A172 (cell line): ENCODE data around the gene SHTN1. TPM values are rescaled to one million over a fixed set of nuclear protein-coding genes. Genes with fewer than 3 reads are reported as not detected.

Experiments
- DNase-seq: peaks from one replicate; pipeline ENCODE4 v3.0.0-alpha.2; 2015; ENCODE audit warnings: low spot score
- total RNA-seq: library from RNA; depleted of rRNA; stranded (reverse); fragments of >200 nt; shearing (Covaris generic); gene quantifications from 2 replicates; pipeline ENCODE4 v1.2.3, GENCODE V29; 2014

Gene SHTN1
- total RNA-seq, 1 experiment from 2014 or later = 5.6 TPM

DNA sequence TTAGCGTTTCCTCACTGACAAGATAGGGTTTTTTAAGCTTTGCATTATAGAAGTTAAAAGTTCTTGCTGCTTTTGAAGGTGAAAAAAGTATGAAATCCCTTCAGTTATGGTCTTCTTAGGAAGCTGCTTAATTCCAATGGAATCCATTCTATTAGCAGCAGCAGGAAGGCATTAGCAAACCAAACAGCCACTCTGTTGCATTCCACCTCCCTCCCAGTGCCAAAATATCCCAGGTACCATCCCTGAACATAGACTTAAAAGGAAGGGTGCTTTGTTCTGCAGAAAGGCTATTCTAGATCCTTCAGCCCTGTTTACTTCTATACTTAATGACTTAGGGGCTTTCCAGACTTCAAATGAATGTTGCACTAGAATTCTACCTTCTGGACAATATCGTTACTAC lies 131.9 kb downstream of the SHTN1 start:
- DNase-seq = no peak

DNA sequence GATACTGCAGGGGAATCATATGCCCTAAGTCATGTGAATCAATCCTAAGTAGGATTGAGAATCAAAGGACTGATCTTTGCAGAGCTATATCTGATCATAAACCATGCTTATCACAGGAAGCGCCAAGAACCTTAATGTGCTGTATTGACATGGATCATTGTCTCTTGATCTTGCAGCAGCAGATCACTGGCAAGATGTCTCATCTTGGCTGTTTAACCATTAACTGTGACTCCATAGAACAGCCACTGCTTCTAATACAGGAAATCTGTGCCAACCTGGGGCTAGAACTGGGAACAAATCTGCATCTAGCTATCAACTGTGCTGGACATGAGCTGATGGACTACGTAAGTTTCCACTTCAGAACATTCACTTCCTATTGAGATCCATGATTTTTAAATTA lies 134.0 kb downstream of the SHTN1 start:
- no peak for DNase-seq

DNA sequence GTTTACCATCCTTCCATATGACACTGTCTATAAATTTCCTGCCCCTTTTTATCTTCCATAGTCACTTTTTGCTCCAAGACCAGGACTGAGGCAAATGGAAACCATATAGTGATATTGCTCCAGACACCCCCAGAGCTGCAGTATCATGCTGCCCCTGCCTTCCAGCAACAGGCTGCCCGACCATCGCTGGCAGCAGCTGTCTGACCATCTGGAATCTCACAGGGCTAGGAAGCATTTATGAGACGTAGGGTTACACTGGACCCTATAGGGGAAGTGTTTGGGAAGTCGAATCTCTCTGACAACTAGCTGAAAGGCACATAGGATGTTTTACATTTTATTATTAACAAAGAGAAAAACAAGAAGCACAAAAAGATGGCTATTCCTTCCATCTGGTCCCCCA lies 136.3 kb downstream of the SHTN1 start:
- DNase-seq = no peak

DNA sequence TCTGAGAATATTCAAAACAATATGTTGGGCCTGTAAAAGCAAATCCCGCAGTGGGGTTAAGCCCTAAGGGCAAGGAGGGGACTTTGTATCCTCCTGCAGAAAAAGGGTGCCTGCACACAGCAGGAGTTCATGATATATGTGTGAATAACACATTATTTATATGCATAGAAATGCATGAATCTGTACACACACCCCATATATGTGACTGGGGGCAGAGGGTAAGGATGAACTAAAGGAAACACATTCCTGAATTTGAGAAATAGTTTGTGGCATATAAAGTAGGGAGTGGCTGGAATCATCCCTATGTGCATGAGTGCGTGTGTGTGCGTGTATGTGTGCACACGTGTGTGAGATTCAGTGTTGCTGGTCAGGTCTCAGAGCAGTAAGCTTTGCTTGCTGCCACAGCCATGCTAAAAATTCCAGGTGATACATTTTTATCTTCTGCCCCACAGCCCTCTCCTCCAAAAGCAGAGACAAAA lies 136.8 kb downstream of the SHTN1 start:
- DNase-seq = no peak

DNA sequence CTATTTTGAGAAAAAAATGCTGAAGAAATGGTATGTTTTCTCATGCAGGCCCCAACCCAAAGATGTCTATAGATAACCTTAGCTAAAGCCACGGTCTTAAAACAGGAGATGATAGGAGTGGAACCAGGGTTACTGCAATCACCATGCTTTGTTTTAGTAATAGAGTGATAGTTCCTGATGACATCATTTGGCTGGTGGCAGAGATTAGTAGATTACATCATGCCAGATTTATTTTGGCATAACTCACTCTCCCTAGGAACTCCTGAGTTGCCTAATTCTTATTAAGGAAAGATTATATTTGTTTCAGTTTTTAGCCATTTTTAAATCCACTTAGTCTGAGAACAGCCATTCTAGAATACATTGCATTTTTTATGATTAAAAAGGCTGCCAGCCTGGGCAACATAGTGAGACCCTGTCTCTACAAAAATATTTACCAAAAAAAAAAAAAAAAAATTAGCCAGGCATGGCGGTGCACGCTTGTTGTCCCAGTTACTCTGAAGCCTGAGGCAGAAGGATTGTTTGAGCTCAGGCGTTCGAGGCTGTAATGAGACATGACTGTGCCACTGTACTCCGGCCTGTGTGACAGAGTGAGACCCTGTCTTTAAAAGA lies 137.9 kb downstream of the SHTN1 start:
- DNase-seq = peak; percentile 10

DNA sequence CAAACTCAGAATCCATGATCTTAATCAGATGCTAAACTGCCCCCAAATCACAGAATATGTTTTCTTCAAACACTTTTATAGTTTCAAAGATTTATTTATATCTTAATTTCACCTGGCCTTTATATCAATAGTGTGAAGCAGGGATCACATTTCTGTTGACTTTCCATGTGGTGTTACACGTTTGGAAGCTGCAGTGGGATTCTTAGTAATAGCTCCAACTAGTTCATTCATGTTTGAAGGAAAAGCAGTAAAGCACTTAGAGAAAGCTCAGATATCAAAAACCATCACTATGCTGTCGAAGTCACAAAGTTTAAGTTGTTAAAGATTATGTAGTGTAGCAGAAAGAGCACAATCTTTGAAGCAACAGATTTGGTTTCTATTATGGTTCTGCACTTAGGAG lies 138.9 kb downstream of the SHTN1 start:
- DNase-seq = no peak

DNA sequence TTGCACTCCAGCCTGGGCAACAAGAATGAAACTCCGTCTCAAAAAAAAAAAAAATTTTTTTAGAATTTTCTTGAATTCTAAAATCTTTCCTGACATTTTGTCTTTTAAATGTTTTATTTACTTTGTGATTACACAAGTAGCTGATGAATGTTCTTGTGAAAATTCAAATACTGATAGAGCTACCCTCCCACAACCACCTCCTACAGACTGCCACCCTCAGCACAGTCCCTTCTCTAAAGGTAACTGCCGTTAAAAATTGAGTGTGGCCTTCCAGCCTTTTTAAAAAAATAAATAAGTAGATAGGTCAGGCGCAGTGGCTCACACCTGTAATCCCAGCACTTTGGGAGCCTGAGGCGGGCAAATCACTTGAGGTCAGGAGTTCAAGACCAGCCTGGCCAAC lies 140.6 kb downstream of the SHTN1 start:
- DNase-seq = no peak

DNA sequence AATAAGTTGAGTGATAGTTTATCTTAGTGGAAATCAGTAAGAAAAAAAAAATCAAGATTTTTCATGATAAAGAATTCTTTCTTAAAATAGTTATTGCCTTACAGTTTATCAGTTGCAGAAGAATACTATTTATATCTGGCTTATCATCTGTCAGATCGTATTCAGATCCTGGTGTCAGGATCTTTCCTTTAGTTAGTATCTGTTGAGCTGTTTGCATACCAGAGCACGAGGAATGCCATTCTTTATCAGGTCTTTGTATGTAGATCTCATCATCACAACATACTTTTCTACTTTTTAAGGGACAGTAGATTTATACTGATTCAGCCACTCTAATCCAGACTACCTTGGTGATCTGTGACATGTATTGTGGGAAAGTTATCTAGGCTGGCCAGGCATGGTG lies 143.2 kb downstream of the SHTN1 start:
- DNase-seq = no peak

DNA sequence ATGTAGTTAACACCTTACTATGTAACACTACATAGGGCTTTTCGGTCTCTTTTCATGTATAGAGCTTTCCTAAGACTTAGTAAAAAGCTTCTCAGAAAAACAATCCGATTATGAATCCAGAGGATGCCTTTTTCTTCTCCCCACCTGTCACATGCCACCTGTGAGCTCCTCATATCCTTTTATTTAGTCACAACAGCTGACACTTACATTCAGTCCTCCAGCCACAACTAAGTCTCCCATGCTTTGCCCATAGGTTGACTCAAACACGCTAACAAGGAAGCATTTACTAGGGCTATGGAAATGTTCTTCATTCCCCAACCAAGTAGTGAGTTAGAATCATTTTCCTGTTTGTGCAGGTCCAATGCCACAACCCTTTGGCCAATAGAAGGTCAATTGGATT lies 147.8 kb downstream of the SHTN1 start:
- DNase-seq = no peak

DNA sequence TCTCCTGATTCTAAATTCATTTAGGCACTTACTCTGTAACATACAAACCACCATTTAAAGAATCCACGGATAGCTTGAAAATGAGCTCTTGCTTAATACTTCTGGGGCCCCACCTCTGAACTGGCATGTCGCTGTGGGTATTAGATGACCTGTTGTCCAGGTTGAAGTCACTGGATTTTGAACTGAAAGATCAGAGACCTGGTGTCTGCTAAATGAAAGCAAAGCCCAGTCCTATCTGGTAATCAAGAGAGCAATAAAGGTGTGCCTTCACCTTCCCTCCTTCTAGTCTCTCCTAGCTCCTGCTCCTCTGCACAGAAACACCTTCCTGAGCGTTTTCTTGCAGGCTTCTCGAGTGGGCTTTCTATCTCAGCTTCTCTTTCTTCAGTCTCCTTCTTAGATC lies 151.3 kb downstream of the SHTN1 start:
- no peak for DNase-seq

DNA sequence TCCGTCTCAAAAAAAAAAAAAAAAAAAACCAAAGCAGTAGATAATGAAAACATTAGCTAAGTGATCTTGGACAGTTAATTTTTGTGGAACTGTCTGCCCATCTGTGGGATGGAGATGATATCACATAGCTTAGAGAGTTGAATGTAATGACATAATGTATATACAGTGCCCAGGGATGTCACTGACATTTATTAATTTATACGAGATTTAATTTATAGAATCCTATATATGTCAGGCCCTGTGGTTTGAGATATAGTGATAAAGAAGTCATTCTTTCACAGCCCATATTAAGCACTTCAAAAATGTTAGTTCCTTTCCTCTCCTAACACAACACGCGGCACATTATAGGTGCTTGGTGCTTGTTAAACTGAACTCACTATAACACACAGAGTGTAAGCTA lies 151.7 kb downstream of the SHTN1 start:
- no peak for DNase-seq

DNA sequence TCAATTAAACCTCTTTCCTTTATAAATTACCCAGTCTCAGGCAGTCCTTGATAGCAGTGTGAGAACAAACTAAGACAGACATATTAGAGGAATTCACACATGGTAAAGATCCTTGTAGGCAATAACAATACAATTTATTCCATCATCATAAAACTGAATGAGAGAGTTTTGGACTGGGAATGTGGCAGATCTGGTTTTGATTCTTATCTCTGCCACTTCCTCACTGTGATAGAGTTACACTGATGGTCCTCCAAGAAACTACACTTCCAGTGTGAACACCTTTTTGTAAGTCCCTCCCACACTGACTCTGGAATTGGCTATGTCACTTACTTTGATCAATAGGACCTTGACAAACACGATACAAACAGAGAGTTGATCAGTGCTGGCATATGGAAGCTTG lies 152.7 kb downstream of the SHTN1 start:
- no peak for DNase-seq

DNA sequence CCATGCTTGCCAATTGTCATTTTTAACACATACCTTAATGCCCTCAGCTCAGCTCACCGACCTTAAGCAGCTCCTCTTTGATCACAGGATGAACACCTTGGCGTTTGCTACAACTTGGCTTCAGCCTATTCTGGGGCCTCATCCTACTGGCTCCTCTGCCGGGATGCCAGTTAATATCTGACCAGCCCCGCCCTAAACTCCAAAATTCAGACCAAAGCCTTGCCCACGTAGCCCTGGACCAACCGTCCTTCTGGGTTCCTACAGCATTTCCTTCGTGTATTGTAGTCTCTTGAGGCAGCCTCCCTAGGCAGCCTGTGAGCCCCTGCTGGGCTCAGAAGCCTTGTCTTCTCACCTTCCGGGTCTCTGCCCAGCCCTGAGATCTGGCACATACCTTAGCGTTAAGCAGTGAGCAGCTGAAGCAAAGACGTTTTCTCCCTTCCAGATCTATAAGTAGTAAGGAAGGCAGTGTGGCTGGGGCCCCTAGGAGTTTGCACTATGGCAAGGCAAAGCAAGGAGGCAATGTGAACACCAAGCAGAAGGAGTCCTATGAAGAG lies 154.9 kb downstream of the SHTN1 start:
- no peak for DNase-seq

DNA sequence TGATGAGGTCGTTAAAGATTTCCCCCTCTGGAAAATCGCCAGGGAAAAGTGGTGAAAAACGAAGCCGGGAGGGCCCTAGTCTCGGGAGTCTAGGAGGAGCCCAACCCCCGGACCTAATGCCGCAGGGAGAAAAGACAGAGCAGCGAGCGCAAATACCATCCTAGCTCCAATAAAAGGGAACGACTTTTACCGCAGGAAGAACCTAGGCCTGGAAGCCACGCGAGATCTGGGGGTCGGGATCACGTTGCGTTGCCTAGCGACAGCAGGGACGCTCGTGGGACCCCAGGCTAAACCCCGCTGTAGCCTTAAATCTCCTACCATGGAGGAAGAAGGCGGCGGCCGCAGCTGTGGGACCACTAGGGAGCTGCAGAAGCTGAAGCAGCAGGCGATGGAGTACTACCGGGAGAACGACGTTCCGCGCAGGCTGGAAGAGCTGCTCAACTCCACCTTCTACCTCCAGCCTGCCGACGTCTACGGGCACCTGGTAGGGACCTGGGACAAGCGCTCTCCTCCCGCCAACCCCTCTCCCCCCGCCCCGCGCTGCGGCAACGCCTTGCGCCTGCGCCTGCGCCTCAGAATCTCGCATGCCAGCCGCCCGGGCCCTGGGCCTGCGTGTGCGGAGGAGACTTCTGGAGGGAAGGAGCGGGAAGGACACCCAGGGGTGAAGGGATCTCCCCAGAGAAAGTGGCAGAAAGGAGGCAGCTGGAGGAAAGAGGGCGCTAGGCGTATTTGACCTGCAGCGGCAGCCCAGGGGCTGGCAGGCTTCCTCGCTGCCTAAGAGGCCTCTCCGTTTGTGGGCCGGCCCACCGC lies 155.5 kb downstream of the SHTN1 start, which contains the start of gene ENO4:
ENO4 (plus strand) TSS at position 252 of the 810 bp plus-strand sequence; CDS start at position 320, 68 bp downstream.
- peak; percentile 72 for DNase-seq

DNA sequence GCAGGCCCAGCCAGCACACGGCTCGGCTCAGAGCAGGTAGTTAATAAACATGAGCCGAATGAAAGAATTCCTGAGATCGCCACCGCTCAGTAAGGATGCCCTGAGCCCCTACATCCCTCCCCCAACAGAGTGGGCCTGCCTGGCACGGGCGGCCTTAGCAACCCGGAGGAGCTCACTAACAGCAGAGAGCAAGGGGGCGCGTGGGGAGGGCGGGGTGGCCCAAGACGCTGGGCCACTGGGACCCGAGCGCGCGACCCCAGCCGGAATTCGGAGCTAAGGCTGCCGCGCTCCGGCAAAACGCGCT lies 156.1 kb downstream of the SHTN1 start:
- DNase-seq = no peak

DNA sequence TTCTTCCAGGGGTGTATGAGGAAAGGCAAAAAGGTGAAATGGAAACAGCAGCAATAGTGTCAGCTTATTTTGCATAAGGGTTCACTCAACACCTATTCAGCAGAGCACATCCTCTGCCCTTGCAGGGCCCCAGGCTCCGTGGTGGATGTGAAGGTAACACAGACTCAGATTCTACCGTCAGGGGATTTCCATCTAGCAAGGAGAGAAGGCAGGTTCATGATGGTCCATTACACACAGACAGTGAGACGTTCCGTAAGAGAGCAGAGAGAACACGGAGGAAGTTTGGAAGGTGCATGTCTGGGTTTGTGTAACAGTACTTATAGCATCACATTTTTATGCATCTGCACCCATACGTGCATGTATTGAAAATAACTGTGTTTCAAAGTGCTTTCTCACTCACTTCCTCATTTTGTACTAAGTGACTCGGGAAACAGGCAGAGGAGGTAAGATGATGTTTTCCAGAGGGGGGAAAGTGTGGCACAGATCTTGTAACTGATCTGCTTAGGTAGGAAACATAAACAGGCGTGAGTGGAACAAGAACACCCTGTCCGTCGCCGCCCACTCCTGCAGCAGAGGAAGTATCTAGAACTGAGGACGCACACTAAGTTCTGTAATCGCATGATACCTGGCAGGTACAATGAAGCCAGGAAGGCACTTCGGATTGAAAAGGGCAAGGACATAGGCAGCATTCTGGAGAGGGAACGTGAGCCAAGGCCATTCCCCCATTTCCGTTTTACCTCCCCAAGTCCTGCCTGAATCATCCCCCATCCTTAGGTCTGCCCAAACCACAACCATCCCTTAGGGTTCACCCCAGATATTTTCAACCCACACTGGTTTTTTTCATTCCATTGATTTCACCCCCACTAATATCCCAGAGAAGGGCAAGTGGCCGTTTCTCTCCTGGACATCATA lies 156.7 kb downstream of the SHTN1 start:
- DNase-seq = peak; percentile 8

DNA sequence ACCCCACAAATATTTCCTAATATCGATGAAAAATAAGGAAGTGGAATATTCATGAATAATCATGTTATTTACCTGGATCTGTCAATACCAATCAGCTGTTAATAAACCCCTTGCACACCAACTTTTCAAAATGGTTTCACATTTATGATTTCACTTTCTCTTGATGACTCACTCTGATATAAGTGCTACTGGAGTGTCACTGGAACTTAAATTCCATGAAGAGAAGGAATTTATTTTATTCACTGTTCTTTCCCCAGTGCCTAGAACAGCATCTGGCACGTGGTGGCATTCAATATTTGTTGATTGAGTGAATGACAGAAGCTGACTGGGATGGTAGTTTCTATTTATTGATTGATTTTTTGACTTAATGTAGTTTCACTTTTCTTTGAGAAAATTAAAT lies 159.2 kb downstream of the SHTN1 start:
- no peak for DNase-seq

DNA sequence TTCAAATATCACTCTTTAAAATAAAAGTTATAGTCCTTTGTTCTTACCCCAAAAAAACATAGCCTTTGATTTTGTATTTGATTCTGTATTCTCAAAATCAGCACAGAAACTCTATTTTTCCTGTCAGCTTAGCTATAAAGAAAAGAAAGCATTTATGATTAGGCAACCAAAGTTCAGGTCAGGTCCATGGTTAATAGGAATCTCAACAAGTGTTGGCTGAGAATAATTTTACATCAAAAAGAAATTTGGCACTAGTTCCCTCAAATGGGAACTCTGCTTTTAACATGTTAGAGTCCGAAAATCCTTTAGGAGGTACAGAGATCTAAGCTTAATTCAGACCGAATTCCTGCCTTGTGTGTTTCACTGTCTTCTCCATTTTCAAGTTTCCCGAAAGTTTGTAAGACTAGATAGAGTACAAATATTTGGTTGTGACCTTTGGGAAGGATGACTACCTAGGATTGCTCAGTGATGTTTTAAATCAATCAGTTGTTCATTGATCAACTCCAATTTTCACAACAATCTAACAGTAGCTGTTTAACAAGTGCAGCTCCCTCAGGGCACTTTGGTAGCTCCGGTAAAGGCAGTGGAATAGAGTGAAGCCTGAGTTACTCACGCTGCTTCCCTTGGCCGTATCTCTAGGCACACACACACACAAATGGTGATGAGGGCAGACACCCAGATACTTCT lies 164.5 kb downstream of the SHTN1 start:
- DNase-seq = no peak

DNA sequence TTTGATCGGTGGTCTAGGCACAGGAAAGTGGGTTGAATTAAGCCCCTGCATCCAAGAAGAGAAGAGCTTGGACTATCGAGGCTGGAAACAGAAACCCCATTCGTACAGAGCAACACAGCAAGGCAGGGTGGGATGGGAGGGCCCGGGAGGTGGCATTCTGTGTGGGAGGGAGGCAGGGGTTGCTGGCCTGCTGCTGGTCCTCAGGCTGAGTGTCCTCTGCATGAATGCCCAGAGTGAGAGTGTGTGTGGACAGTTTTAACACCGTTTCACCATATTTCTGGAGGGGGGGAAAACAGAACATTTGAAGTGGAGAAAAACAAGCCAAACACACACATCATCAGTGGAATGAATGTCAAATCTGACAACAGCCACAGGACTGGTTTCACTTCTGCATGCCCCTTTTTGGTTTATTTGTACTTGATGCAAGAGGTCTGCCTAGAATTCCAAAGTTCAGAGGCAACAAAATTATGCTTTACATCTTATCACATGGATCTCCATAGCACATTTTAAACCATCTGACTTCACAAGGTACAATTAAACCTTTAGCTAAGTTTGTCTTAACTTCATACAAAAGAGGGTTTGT lies 166.8 kb downstream of the SHTN1 start:
- no peak for DNase-seq

DNA sequence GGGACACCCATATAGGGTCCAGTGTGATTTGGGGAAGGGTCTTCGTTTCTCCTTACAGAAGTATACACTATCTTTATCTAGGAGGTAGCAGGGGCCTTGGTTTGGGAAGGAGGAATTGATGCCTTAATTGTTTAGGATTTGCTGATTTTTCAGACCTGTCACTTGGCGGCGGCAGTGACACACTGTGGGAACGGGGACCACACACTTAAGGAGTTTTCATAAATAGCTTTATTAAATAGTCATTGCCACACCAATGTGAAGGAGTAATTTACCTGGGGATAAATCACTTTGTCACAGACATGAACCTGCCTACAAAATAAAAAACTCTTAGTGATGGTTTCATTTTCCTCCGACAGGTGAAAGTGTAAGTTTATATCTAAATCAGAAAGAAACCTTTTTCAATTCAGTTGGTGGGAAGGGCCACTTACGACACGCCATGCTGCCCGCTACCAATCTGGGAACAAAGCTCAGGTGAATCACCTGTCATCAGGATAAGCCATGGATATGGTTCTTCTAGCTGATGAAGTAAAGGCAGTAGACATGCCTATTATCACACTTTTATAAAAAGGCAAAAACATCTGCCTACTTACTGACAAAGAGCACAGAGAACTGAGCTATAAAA lies 168.0 kb downstream of the SHTN1 start:
- no peak for DNase-seq

DNA sequence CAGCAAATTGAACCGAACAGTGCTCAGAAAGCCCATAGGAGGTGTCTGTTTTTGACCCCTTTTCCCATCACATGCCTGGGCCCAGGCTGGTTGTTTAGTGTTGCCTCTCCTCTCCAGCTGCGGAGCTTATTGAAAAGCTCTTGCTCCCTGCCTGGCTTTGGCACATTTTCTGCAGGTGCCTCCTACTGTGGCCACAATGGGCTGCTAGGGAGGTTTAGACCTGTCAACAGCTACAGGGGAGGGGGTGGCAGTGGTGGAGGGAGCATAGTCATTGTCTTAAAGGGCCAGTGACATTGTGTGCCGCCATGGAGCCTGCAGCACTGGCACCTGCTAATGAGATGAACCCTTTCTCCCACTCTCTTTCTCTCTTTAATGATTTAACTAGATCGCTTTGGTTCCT lies 168.9 kb downstream of the SHTN1 start:
- DNase-seq = peak; percentile 7
